HEK293 (cell line): ENCODE data around the gene FHL3.

Experiments
- CTCF ChIP-seq: fragments of 450-650 bp; formaldehyde crosslinking; IDR thresholded peaks from 2 replicates; pipeline ENCODE4 v1.5.1; 2016; ENCODE audit warnings: missing biosample characterization, missing genetic modification characterization
- ZNF121 ChIP-seq: fragments of 450-650 bp; formaldehyde crosslinking; IDR thresholded peaks from 2 replicates; pipeline ENCODE4 v1.5.1; 2016; ENCODE audit warnings: missing biosample characterization, missing genetic modification characterization

DNA sequence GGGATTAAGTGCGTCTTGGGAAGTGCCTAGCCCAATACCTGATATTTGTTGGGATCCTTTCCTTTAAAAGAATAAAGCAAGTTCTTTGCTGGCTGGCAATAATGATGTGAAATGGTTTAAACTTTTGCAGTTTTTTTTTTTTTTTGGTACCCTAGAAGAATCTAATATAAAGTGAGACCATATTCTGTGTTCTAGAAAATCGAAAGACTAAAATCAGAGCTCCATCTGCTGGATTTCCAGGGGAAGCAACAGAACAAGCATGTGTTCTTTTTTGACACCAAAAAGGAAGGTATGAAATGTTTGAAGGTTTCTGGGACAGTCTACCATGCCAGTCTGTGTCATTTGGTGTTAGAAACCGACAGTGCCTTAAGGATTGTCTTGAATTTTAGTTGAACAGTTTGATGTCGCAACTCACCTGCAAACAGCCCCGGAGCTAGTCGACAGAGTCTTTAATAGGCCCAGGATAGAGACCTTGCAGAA is 13.6 kb upstream of the FHL3 start:
- TF ChIP-seq ZNF121 (tag by site-specific recombination) (no peak), CTCF (0 out of 2 replicates have a peak, but pooled peaks have one; percentile 17)
